ENCODE data around the gene TOR1AIP1.

TOR1AIP1 gene

DNA sequence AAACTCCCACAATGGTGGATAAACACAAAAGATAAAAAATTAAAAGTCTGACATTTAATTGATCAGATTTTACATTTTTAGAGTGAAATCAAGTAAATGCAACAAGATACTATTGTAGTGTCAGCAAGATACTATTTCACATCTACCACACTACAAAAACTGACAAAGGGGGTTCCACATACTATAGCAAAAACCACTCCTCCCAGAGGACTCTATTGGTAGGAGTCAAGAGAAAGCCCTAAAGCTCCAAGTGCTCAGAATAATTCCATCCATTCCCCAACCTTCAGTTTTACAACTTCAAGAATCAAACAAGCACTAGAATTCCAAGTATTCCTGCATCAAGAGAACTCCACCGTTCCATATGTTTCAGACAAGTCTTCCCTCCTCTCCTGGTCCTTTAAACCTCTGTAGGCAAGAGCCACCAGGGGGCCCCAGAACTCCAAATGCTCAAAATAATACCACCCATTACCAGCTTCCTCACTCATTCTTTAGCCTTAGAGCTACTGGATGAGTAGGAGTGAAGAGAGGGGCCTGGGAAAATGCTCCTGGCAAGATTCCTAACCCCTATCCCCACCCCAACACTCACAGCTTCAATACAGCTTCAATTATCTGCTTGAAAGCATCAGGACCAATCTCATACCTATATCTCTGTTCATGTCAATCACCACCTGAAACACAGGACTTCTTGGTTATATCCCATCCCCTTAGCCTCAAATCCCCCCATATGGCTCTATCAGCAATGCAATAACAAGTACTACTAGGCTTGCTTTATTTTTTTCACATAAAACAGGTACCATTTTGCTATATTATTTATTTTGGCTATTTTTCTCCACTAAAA lies 14.4 kb upstream of the TOR1AIP1 start:
- Histone ChIP-seq H3K4me3 (ENCODE audit: low read depth in 1 of 2, low read length in 2 of 2) (no peak overlapping the region), H3K27ac (ENCODE audit: low read length) (no peak overlapping the region), H3K9me3 (ENCODE audit: control insufficient read depth in 1 of 2, low read length in 2 of 2) (no peaks in the 10 kb centered on the region), H3K36me3 (ENCODE audit: control insufficient read depth in 1 of 2, insufficient read depth in 2 of 2, low read length in 2 of 2) (peaks cover 35 to 38% of the 10 kb centered on the region in 2 donors), H3K27me3 (ENCODE audit: low read depth, low read length) (no peaks in the 10 kb centered on the region), H3K4me1 (ENCODE audit: control insufficient read depth in 1 of 2, insufficient read depth in 2 of 2, low read length in 2 of 2) (peaks cover 0 to 12% of the 10 kb centered on the region in 2 donors)

DNA sequence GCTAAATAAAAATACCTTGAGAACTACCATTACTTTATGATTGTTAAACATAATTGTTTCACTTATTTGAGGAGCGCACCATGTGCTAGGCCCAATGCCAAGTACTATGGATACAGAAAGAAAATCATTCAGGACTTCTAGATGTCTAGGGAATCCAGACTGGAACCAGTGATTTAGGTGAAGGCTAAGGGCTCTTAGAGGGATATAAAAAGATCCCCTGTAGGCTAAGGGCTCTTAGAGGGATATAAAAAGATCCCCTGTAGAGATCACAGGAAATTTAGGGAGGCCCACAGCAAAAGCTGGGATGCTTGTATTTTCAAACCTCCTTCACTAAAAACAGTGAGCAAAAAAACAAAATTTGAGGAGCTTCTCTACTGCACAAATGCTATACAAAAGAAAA lies 11.2 kb upstream of the TOR1AIP1 start:
- Histone ChIP-seq H3K27me3 (ENCODE audit: low read depth, low read length) (no peaks in the 10 kb centered on the region), H3K9me3 (ENCODE audit: control insufficient read depth in 1 of 2, low read length in 2 of 2) (no peaks in the 10 kb centered on the region), H3K27ac (ENCODE audit: low read length) (no peak overlapping the region), H3K4me3 (ENCODE audit: low read depth in 1 of 2, low read length in 2 of 2) (no peak overlapping the region), H3K4me1 (ENCODE audit: control insufficient read depth in 1 of 2, insufficient read depth in 2 of 2, low read length in 2 of 2) (peaks cover 9 to 30% of the 10 kb centered on the region in 2 donors), H3K36me3 (ENCODE audit: control insufficient read depth in 1 of 2, insufficient read depth in 2 of 2, low read length in 2 of 2) (peaks cover 26 to 31% of the 10 kb centered on the region in 2 donors)

DNA sequence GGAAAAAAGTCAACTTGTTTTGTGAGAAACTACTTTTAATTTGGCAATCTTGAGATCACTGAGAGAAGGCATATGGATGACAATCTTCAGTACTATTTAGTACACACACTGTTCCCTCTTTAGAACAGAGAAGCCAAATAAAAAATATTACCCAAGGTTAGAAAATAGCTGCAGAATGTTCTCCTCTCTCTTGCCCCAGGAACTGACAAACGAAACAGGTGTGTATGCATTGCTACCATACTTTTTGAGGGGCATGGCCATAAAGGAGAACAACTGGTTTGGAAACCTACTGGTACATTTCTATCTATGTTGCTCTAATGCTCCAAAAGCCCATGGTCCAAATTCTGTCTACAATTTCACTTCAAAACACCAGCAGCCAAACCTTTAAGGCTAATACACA lies 10.1 kb upstream of the TOR1AIP1 start:
- Histone ChIP-seq H3K36me3 (ENCODE audit: control insufficient read depth in 1 of 2, insufficient read depth in 2 of 2, low read length in 2 of 2) (peaks cover 18 to 25% of the 10 kb centered on the region in 2 donors), H3K4me1 (ENCODE audit: control insufficient read depth in 1 of 2, insufficient read depth in 2 of 2, low read length in 2 of 2) (peaks cover 16 to 40% of the 10 kb centered on the region in 2 donors), H3K9me3 (ENCODE audit: control insufficient read depth in 1 of 2, low read length in 2 of 2) (no peaks in the 10 kb centered on the region), H3K27ac (ENCODE audit: low read length) (no peak overlapping the region), H3K27me3 (ENCODE audit: low read depth, low read length) (no peaks in the 10 kb centered on the region), H3K4me3 (ENCODE audit: low read depth in 1 of 2, low read length in 2 of 2) (no peak overlapping the region)

DNA sequence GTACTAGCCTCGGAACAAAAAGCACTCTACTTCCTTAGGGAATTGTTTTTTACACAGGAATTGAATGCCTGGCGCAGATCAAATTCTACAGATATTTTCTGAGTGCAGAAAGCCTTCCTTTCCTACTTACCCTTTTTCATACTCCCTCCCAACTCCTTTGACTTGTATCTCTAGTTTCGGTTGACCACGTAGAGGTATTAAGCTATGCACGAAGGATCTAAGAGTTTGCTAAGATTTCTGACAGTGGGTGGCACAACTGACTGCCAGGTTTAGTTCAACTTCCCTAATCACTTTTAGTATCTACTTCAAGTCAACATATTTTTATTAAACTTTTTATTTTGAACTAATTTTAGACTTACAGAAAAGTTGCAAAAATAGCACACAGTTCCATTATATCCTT lies 9.5 kb upstream of the TOR1AIP1 start:
- Histone ChIP-seq H3K27ac (ENCODE audit: low read length) (no peak overlapping the region), H3K4me1 (ENCODE audit: control insufficient read depth in 1 of 2, insufficient read depth in 2 of 2, low read length in 2 of 2) (peaks cover 16 to 40% of the 10 kb centered on the region in 2 donors), H3K9me3 (ENCODE audit: control insufficient read depth in 1 of 2, low read length in 2 of 2) (no peaks in the 10 kb centered on the region)

DNA sequence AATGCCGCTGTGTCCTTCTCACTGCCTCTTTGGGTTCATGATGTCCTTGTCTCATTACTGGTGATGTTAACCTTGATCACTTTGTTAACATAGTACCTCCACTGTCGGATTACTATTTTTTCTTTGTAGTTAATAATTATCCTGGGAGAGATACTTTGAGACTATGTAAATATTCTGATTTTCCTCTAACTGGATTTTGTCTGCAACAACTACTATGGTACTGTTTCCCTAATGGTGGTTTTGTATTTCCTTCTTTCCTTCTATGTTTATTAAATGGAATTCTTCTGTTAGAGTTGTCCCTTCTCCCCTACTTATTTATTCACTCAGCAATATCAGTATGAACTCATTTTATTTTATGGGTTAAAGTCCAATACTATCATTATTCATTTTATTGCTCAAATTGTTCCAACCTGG lies 8.6 kb upstream of the TOR1AIP1 start:
- Histone ChIP-seq H3K4me3 (ENCODE audit: low read depth in 1 of 2, low read length in 2 of 2) (no peak overlapping the region), H3K4me1 (ENCODE audit: control insufficient read depth in 1 of 2, insufficient read depth in 2 of 2, low read length in 2 of 2) (peaks cover 16 to 43% of the 10 kb centered on the region in 2 donors), H3K27me3 (ENCODE audit: low read depth, low read length) (no peaks in the 10 kb centered on the region), H3K9me3 (ENCODE audit: control insufficient read depth in 1 of 2, low read length in 2 of 2) (no peaks in the 10 kb centered on the region), H3K36me3 (ENCODE audit: control insufficient read depth in 1 of 2, insufficient read depth in 2 of 2, low read length in 2 of 2) (peaks cover 7 to 12% of the 10 kb centered on the region in 2 donors), H3K27ac (ENCODE audit: low read length) (no peak overlapping the region)

More for the DNA sequence above, 9.5 kb upstream of the TOR1AIP1 start:
- Histone ChIP-seq H3K27me3 (ENCODE audit: low read depth, low read length) (no peaks in the 10 kb centered on the region), H3K4me3 (ENCODE audit: low read depth in 1 of 2, low read length in 2 of 2) (no peak overlapping the region), H3K36me3 (ENCODE audit: control insufficient read depth in 1 of 2, insufficient read depth in 2 of 2, low read length in 2 of 2) (peaks cover 14 to 19% of the 10 kb centered on the region in 2 donors)

DNA sequence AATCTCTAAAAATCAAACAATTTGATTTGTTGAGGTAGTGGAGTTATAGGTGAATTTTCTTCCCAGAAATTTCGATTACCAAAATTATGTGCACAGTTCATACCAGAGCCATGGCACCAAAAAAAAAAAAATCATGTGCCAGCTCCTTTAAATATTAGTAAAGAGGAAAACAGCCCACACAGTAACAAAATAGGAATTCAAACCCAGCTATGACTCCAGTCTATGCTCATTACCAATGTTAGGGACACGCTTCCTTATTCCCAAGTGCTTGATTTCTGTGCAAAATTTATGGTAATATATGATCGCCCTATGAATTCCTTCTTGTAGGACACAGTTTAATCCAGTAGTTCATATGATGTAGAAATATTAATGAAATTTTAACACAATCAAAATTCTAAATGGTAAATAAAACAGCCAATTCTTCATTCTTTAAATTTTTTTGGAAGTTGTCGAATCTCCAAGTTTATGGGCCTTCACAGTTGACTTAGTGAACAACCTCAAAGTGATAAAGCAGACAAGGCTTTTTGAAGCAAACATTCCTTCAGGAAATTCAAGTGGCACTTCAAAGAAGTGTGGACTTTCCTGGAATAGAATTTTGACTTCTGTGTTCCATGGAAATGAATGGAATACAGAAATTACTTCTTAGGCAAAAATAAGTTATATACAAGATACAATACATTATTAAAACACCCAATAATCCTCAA lies 6.3 kb upstream of the TOR1AIP1 start:
- Histone ChIP-seq H3K4me1 (ENCODE audit: control insufficient read depth in 1 of 2, insufficient read depth in 2 of 2, low read length in 2 of 2) (peaks cover 16 to 43% of the 10 kb centered on the region in 2 donors), H3K9me3 (ENCODE audit: control insufficient read depth in 1 of 2, low read length in 2 of 2) (no peaks in the 10 kb centered on the region), H3K27me3 (ENCODE audit: low read depth, low read length) (no peaks in the 10 kb centered on the region), H3K4me3 (ENCODE audit: low read depth in 1 of 2, low read length in 2 of 2) (peak overlapping the region; percentile 87 to 88), H3K36me3 (ENCODE audit: control insufficient read depth in 1 of 2, insufficient read depth in 2 of 2, low read length in 2 of 2) (peaks cover 5 to 7% of the 10 kb centered on the region in 2 donors), H3K27ac (ENCODE audit: low read length) (peak overlapping the region; percentile 88)

DNA sequence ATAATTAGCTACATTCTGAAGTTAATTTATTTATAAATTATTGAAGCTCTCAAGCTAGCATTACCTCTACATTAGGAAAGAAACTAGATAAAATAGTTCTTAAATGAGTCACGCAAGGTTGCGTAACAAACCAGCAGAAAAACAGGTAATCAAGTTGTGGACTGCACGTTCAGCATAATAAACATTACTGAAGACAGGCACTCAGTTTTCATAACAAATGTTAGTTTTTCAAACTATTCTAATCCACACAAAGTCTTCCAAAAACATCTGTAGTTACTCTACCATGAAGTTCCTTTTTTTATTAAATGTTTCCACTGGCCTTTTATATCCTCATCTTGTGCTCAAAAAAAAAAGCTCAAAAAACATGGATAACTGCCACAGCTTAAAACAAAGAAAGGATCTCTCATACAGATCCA lies 5.8 kb upstream of the TOR1AIP1 start:
- H3K4me3 ChIP-seq (ENCODE audit: low read depth in 1 of 2, low read length in 2 of 2) = peak overlapping the region; percentile 87 to 88
- peaks cover 5 to 7% of the 10 kb centered on the region in 2 donors for H3K36me3 ChIP-seq (ENCODE audit: control insufficient read depth in 1 of 2, insufficient read depth in 2 of 2, low read length in 2 of 2)
- peaks cover 19 to 46% of the 10 kb centered on the region in 2 donors for H3K4me1 ChIP-seq (ENCODE audit: control insufficient read depth in 1 of 2, insufficient read depth in 2 of 2, low read length in 2 of 2)
- no peaks in the 10 kb centered on the region for H3K9me3 ChIP-seq (ENCODE audit: control insufficient read depth in 1 of 2, low read length in 2 of 2)
- peak overlapping the region; percentile 88 for H3K27ac ChIP-seq (ENCODE audit: low read length)
- no peaks in the 10 kb centered on the region for H3K27me3 ChIP-seq (ENCODE audit: low read depth, low read length)

DNA sequence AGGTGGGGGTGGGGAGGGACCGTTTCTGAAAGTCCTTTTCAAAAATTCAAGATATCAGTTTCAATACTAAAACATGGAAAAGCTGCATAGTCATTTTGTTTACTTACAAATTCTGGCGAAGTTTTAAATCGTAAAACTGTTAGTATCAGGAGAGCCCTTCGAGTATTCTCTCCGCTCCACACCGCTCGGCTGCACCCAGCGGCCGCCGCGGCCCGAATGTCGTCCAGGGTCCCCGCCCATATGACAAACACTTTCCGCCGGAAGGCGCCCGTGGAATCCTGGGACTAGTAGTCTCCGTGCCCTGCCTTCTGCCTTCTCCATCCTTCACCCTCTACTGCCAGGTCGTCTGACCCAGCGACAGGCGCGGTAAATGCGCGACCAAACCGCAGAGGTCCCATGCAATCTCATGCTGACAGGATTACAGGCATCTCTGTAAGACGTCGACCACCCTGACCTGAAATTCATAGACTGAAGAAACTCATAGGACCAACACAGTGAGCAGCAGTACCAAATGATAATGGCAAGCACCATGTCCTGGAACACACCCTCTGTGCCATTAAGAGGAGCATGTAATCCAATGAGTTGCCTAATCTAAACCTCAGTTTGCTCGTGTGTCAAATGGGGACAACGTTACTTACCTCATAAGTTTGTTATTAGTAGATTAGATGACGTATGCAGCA lies 4.4 kb upstream of the TOR1AIP1 start, which contains the start of gene TOR1AIP2:
Gene TOR1AIP2, minus strand, starts transcription at position 218 of the 680 bp plus-strand sequence. CDS start 25,138 bp downstream, outside the sequence.
- Histone ChIP-seq H3K9me3 (ENCODE audit: control insufficient read depth in 1 of 2, low read length in 2 of 2) (no peaks in the 10 kb centered on the region), H3K4me1 (ENCODE audit: control insufficient read depth in 1 of 2, insufficient read depth in 2 of 2, low read length in 2 of 2) (peaks cover 19 to 40% of the 10 kb centered on the region in 2 donors), H3K27ac (ENCODE audit: low read length) (peak within 1 kb of the TSS; percentile 88), H3K4me3 (ENCODE audit: low read depth in 1 of 2, low read length in 2 of 2) (peak within 1 kb of the TSS; percentile 87 to 88), H3K27me3 (ENCODE audit: low read depth, low read length) (no peaks in the 10 kb centered on the region), H3K36me3 (ENCODE audit: control insufficient read depth in 1 of 2, insufficient read depth in 2 of 2, low read length in 2 of 2) (peaks cover 7 to 13% of the 10 kb centered on the region in 2 donors)

DNA sequence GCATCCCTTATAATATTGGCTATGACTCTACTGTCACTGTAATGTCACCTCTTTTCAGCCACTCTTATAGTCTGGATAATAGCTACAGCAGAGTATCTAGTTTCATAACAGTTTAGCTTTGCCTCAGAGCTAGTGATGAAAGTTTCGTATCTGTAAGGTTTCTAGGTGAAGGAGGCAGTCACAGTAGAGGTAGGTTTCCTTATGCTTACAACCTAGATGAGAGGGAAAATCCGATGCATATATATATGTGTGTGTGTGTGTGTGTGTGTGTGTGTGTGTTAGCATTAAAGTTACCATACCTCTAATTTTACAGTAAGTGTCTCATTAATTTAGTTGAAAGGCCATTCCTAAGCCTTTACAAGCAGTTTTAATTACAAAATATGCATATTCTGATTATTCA lies 2.3 kb upstream of the TOR1AIP1 start:
- Histone ChIP-seq H3K4me1 (ENCODE audit: control insufficient read depth in 1 of 2, insufficient read depth in 2 of 2, low read length in 2 of 2) (peaks cover 19 to 44% of the 10 kb centered on the region in 2 donors), H3K4me3 (ENCODE audit: low read depth in 1 of 2, low read length in 2 of 2) (no peak overlapping the region), H3K27me3 (ENCODE audit: low read depth, low read length) (no peaks in the 10 kb centered on the region), H3K27ac (ENCODE audit: low read length) (no peak overlapping the region), H3K36me3 (ENCODE audit: control insufficient read depth in 1 of 2, insufficient read depth in 2 of 2, low read length in 2 of 2) (peaks cover 8 to 9% of the 10 kb centered on the region in 2 donors), H3K9me3 (ENCODE audit: control insufficient read depth in 1 of 2, low read length in 2 of 2) (no peaks in the 10 kb centered on the region)

DNA sequence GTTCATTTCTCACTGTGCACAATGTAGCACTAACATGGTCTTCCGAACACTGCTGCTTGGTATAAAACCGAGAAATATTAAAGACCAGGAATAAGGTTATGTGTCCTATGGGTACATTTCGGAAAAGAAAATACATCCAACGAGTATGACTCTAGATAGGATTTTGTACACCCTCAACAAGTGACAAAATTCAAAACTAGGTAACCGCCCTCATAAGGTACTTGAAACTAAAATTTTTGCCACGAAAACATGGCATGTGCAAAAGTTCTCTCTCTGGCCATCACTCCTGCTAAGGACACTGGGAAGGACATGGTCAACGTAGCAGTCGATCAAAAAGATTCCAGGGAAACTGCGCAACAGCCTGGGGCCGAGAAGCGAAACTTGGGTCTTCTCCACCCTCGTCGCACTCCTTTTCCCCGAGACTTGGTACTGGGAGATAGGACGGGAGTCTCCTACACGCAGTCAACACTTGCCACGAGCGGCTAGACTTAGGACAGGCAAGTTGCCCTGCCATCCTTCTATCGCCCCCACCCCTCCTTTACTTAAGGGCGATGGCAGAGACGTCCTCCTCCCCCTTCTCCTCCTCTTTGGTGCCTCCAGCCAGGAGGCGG lies 338 bp upstream of the TOR1AIP1 start:
- Histone ChIP-seq H3K4me1 (ENCODE audit: control insufficient read depth in 1 of 2, insufficient read depth in 2 of 2, low read length in 2 of 2) (peaks cover 8 to 45% of the 10 kb centered on the region in 2 donors), H3K36me3 (ENCODE audit: control insufficient read depth in 1 of 2, insufficient read depth in 2 of 2, low read length in 2 of 2) (peaks cover 8 to 16% of the 10 kb centered on the region in 2 donors), H3K4me3 (ENCODE audit: low read depth in 1 of 2, low read length in 2 of 2) (peak overlapping the region; percentile 73 to 98), H3K9me3 (ENCODE audit: control insufficient read depth in 1 of 2, low read length in 2 of 2) (no peaks in the 10 kb centered on the region), H3K27me3 (ENCODE audit: low read depth, low read length) (no peaks in the 10 kb centered on the region), H3K27ac (ENCODE audit: low read length) (peak overlapping the region; percentile 96)

Data from muscle layer of duodenum (tissue), 2 donors.